HL-60/S4 treated with retinoic acid at 250 ng/mL for 4 days and 3 days (cell line): ENCODE data around the gene ZMYM1.
"Not testable (repeated sequence)": the region's sequence is repeated elsewhere in the genome, so short reads cannot be mapped to it uniquely, and the experiment has no call there.

Experiments
- in situ Hi-C: fragments of 300-500 bp; cut with MboI; formaldehyde crosslinking; loops from 2 replicates; pipeline ENCODE4 v1.7.0; 2022; ENCODE audit warnings: low sequenced_read_pairs

Gene ZMYM1

DNA sequence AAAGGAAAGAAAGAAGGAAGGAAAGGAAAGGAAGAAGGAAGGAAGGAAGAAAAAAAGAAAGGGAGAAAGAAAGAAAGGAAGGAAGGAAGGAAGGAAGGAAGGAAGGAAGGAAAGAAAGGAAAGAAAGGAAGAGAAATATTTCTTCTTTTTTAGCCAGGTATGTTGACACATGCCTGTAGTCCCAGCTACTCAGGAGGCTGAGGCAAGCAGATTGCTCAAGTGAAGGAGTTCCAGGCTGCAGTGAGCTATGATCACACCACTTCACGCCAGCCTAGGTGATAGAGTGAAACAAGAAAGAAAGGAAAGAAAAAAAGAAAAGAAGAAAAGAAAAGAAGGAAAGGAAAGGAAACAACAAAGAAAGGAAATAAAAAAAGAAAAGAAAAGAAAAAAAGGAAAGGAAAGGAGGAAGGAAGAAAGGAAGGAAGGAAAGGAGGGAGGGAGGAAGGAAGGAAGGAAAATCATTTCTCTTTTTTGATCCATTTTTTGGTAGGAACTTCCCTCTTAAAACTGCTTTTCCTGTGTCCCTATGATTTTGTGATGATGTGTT lies 5.8 kb upstream of the ZMYM1 start:
- in situ Hi-C loops: no loop called here

DNA sequence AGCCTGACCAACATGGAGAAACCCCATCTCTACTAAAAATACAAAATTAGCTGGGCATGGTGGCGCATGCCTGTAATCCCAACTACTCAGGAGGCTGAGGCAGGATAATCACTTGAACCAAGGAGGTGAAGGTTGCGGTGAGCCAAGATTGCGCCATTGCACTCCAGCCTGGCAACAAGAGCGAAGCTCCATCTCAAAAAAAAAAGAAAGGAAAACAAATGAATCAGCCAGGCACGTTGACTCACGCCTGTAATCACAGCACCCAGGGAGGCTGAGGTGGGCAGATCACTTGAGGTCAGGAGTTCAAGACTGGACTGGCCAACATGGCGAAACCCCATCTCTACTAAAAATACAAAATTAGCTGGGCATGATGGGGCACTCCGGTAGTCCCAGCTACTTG lies 2.8 kb upstream of the ZMYM1 start:
- in situ Hi-C loops: not testable (repeated sequence)

DNA sequence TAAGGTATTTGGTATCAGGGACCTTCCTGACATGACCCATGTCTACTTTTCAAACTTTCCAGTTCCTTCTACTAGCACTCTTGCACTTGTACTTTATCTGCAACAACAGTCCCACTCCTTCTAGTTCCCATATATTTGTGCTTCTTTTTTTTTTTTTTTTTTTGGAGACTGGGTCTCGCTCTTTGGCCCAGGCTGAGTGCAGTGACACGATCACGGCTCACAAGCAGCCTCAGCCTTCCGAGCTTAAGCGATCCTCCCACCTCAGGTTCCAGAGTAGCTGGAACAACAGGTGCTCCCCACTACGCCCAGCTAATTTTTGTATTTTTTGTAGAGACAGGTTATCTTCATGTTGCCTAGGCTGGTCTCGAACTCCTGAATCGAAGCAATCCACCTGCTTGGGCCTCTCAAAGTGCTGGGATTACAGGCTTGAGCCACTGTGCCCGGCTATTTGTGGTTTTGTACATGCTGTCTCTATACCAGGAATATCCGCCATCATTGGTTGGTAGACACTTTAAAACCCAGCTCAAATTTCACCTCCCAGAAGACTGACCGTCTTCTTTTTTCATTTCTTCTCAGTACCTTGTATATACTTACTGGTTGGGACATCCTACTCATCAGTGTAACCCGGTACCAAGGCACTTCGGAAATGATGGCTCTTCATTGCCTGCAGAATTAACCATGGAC lies 1.1 kb downstream of the ZMYM1 start:
- in situ Hi-C loops: no loop called here

DNA sequence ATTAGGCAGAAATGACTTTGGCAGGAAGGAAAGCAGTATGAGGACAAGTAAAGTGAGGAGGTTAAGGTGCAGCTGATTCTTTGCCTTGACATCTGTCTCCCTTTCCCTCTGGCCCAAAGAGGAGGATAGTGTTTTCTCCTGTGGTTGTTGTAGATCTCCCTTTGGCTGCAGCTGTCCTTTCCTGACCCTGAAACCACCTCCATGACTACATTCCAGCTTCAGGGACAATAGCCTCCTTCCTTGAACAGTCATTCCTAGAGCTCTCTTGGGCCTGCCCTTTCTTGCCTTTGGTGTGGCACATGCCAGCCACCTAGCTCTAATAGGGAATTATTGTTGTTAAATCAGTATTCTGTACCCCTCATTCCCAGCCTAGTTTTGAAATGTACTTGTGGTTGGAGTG lies 6.2 kb downstream of the ZMYM1 start:
- in situ Hi-C loops: no loop called here

DNA sequence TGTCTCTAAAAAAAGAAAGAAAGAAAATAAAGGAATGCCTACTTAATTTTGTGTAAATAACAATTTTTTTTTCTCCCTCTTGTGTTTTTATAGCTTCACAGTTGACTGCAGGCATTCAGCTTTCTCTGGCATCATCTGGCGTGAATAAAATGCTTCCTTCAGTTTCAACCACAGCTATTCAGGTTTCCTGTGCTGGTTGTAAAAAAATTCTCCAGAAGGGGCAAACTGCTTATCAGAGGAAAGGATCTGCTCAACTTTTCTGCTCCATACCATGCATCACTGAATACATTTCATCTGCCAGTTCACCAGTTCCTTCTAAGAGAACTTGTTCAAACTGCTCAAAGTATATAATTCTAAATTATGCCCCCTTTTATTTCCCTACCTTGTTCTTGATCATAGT lies 18.0 kb downstream of the ZMYM1 start:
- in situ Hi-C loops: no loop called here

DNA sequence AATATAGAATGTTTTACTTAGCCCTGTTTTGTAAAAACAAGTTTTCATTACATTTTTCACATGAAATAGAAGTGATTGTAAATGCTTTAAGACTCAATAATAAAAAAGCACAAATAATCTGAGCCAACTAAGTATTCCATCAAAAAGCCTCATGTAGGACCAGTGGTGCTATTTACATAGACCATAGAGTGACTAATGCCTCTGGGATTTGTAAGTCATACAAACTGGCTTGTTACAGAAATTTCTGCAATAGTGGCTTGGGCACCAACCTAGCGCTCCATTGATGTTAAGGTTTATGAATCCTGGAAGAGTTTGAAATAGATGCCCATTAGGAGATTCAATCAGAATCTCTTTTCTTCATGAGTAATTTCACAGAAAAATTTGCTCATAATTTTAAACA lies 31.9 kb downstream of the ZMYM1 start:
- in situ Hi-C loops: no loop called here

DNA sequence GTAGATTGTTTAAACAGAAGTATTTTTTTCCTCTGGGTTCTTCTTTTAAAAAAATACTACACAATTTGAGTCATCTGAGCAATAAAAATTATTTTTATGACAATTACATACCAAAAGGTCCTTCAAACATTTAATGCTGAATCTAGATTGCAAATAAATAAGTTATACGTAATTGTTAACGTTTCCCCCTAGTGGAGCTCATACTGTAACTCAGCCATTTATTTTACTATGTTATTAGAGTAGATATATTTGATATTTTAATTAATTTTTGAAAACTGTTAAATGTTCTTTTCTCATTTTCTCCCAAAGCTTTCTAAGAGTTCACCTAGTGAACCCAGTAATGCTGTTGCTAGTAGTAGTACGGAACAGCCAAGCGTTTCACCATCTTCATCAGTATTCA lies 33.5 kb downstream of the ZMYM1 start:
- in situ Hi-C loops: no loop called here

DNA sequence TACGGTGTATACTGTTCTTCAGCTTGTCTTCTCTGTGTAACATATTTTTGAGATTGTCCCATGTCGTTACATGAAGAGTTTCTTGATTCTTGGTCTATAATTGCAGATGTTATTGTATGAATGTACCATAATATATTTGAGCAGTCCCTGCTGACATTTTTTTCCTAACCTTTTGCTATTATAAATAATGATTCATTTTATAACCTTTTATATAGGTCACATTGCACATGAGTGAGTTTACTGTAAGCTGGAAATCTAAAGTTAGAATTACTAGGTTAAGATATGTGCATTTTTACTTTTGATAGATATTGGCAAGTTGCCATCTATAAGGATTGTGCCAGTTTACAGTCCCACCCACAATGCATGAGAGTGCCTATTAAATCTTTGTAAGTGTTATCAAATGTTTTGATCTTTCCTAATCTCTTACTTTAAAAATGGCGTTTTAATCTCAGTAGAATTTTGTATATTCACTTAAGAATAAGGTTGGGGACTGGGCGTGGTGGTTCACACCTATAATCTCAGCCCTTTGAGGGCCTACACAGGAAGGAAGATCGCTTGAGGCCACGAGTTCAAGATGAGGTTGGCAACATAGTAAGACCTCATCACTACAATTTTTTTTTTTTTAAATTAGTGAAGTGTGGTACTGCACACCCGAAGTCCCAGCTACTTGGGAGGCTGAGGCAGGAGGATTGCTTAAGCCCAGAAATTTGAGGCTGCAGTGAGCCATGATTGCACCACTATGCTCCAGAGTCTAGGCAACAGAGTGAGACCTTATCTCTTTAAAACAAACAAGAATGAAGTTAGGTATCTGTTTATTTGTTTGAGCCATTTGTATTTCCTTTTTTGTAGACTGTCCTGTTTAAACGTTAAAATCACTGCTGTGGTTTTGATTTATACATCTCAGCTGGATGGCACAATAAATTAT lies 36.5 kb downstream of the ZMYM1 start:
- in situ Hi-C loops: no loop called here

DNA sequence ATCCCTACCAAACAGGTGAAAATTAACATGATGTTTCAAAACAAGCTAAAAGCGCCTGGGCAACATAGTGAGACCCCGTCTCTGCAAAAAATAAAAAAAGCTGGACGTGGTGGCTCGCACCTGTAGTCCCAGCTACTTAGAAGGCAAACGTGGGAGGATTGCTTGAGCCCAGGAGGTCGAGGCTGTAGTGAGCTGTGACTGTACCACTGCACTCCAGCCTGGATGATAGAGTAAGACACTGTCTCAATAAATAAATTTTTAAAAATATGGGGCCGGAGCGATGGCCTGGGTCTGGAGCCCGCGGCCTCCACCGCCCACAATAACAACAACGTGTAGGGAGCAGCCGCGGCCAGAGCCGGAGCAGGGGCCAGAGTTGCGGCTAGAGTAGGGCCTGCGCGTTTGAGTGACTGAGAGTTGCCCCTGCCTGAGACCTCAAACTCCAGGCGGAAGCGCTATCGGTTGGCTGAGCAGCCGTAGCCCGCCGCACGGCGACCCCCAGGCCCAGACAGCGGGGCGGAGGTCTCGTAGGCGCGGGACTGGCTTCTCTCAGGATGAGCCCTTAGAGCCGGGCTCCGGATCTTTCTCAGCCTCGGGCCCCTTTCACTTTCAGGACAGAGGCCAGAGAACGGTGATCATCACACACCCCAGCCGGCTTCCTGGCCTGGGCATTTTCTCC lies 41.4 kb downstream of the ZMYM1 start:
- in situ Hi-C loops: no loop called here

DNA sequence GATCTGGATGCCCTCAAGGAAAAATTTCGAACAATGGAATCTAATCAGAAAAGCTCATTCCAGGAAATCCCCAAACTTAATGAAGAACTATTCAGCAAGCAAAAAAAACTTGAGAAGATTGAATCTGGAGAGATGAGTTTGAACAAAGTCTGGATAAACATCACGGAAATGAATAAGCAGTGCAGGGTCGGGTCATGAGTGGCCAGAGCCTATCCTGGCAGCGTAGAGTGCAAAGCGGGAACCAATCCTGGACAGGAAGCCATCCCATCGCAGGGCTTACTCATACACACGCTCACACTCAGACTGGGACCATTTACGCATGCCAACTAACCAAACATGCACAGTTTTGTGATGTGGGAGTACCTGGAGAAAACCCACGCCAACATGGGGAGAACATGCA lies 43.1 kb downstream of the ZMYM1 start:
- in situ Hi-C loops: no loop called here

DNA sequence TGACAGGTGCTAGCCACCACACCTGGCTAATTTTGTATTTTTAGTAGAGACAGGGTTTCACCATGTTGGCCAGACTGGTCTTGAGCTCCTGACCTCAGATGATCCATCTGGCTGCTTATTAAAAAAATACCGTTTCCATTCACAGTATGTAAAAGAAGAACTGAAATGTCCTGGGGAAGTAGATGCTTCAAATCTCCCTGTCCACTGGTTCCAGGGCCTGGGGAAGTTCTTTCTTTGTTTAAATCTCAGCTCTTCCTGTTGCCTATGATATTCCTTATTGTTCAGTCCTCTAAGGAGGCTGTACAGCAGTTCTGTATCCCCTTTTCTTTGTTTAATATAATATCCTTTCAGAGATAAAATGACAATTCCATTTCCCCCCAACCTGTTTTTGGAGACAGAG lies 47.4 kb downstream of the ZMYM1 start:
- in situ Hi-C loops: no loop called here

- in situ Hi-C loops: no loop called here
Measured at GRCh38 chr1:35129080-35129479, 49.9 kb downstream of the ZMYM1 start.

DNA sequence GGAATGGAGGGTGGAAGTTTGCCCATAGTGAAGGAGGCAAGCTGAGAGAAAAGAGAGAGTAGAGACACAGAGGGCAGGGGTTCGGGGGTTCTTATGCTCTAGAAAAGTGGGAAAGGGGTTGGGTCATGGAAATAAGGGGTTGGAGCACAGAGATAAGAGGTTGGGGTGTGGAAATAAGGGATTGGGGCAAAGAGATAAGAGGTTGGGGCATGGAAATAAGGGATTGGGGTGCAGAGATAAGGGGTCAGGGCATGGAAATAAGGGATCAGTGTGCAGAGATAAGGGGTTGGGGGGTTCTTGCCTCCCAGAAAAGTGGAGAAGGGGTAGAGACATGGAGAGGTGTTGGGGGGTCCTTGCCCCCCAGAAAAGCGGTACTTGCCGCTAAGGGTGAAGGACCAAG lies 57.6 kb downstream of the ZMYM1 start:
- in situ Hi-C loops: no loop called here

DNA sequence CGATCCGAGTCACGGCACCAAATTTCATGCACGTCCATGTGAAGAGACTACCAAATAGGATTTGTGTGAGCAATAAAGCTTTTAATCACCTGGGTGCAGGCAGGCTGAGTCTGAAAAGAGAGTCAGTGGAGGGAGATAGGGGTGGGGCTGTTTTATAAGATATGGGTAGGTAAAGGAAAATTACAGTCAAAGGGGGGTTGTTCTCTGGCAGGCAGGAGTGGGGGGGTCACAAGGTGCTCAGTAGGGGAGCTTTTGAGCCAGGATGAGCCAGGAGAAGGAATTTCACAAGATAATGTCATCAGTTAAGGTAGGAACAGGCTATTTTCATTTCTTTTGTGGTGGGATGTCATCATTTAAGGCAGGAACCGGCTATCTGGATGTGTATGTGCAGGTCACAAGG lies 58.4 kb downstream of the ZMYM1 start:
- in situ Hi-C loops: not testable (repeated sequence)

- in situ Hi-C loops: not testable (repeated sequence)
Measured at GRCh38 chr1:35142294-35142693, 63.1 kb downstream of the ZMYM1 start.

- in situ Hi-C loops: not testable (repeated sequence)
Measured at GRCh38 chr1:35142728-35143127, 63.5 kb downstream of the ZMYM1 start.

DNA sequence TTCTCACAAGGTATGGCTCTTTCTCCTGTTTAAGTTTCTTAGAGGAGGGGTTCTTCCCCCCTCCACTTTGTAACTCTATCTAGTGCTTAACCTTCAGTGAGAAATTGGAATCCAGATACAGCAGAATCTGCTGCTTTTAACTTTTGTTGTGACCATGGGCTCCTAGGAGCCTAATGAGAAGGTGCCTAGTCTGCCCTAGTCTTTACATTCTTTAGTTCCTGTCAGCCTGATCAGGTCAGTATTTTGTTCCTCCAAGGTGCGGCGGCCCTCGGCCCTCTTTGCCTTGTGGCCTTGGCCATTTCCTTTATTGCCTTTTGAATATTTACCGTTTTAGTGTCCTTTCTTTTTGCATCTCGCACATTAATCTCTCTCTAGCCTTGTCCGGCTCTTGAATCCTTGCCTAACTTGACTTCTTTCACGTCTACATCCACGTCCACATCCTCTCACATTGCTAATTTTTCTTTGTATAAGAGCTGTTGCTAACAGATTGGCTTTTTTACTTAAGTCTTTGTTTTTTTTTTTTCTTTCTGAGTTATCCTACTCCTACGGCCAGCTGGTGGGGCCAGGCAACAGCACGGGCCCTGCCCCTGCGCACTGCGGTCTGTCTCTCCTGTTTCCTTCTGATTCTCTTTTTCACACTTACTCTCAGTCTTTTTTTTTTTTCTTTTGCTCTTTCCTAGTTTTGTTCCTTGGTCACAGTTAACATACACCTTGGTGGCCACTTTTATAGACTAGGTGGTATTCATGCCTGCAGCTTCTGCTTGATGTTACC lies 64.7 kb downstream of the ZMYM1 start:
- in situ Hi-C loops: no loop called here

DNA sequence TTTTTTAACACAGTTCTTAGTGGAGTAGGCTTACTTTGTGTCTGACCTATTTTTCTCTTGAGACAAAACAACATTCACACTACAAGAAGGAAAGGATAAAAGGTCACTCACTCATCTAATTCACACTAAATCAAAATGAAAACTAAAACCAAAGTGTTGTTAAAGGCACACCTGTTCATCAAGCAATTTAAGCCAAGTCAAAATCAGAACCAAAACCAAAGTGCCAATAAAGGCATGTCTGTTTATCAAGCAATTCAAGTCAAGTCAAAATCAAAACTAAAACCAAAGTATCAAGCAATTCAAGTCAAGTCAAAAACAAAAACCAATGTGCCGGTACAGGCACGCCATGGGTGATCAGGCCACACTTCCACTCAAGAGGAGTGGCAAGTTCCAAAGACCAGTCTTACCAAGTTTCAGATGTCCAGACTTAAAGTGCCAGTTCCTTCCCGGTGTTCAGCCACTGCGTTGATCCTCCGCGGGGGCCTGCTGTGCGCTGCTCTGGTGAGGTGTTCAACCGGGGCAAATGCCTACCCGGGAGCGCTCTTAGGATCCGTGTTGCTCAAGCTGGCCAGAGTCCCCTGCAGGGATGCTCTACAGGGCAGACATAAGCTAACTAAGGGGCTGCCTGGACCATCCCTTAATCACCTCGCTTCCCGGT lies 66.8 kb downstream of the ZMYM1 start:
- in situ Hi-C loops: not testable (repeated sequence)

- in situ Hi-C loops: no loop called here
Measured at GRCh38 chr1:35151220-35151619, 72.0 kb downstream of the ZMYM1 start.

- in situ Hi-C loops: no loop called here
Measured at GRCh38 chr1:35164893-35165292, 85.7 kb downstream of the ZMYM1 start.
